Midbrain (tissue), 1 donor: Measurements from ENCODE around the gene ARL6.
"Not testable (repeated sequence)": the region's sequence is repeated elsewhere in the genome, so short reads cannot be mapped to it uniquely, and the experiment has no call there.

Source experiments
- DNase-seq: peaks from one replicate; lab custom pipeline; 2025; lab: John Stamatoyannopoulos, UW

Gene ARL6

GRCh38 chr3:97821774-97822358 is 57.3 kb downstream of the ARL6 start, which contains the start of gene CRYBG3:
CRYBG3 (plus strand) TSS chr3:97822011; CDS start chr3:97822207, 196 bp downstream.
- peak; percentile 83 for DNase-seq

DNA sequence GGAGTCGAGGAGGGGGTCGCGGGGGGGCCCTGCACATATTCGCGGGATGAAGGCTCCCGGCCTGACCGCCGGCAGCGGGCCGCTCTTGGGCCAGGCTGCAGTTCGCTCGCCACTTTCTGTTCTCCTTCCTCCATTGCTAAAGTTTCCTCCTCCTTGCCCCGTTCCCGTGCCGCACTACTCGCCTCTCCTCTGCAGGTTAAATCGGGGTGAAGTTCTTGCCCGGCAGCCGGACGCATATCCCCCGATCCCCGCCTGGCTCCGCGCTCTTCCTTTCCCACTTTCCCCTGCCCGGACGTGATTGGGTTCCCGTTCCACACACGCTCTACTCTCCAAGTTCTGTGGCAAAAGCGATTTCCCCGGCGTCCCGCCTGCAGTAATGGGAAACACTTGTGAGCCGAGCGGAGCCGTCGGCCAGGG is 57.8 kb downstream of the ARL6 start:
- DNase-seq: peak; percentile 75

- peak; percentile 58 for DNase-seq
Observed at GRCh38 chr3:97823046-97824004, 58.8 kb downstream of the ARL6 start.

GRCh38 chr3:97825101-97825500 is 60.5 kb downstream of the ARL6 start:
- DNase-seq: no peak

- peak; percentile 75 for DNase-seq
Observed at GRCh38 chr3:97827741-97828471, 63.3 kb downstream of the ARL6 start.

DNA sequence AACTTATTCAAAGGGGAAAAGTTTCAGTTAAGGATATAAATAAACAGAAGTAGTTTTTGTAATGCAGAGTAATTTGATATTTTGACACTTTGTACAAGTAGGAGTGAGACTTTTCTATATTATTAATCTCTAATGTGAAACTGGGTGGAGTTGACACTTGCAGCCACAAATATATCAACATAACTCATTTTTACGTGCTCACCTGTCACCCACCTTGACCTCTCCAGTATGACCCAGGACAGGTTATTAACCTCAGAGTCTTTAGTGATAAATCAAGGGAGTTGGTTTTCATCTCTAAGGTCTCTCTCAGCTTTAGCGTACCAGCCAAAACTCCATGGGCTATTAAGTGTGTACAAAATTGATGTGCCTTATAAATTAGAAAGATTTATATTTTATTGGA is 64.6 kb downstream of the ARL6 start:
- no peak for DNase-seq

GRCh38 chr3:97830638-97831037 is 66.1 kb downstream of the ARL6 start:
- DNase-seq: no peak

DNA sequence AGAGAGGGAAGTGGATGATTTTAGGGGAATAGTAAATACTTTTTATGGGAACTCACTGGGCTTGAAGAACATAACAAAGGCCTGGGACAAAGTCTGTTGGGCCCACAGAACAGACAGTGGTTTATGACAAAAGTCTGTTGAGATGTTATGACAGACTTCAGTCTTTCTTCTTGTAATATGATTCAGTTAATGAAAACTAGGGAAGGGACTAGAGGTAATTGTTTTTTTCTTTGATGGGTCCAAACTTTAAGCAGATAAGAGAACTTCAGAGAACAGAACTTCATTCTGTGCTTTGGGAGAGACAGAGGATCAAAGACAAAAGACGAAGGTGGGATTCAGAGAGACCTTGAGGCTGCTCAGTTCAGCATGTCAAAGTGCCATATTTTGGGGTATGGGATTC is 66.6 kb downstream of the ARL6 start:
- no peak for DNase-seq

DNA sequence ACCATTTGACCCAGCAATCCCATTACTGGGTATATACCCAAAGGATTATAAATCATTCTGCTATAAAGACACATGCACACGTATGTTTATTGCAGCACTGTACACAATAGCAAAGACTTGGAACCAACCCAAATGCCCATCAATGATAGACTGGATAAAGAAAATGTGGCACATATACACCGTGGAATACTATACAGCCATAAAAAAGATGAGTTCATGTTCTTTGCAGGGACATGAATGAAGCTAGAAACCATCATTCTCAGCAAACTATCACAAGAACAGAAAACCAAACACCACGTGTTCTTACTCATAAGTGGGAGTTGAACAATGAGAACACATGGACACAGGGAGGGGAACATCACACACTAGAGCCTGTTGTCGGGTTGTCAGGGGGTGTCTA is 68.6 kb downstream of the ARL6 start:
- not testable (repeated sequence) for DNase-seq

DNA sequence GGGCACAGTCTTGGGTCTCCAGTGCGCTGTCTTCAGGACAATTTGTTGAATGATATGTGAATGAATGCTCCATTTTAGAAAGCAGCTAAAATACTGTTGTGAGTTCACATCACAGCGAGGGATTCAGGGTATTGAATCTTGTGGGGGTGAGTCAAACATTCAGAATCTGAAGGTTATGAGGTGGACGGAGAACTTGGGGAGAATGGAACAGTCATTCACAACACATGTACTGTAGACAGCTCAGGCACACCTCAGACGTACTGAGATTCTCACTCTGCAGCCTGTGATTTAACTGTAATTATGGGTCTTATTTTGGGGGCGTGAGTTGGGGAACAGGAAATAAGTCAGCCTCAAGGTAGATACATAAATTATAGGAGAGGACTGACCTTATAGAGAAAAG is 71.2 kb downstream of the ARL6 start:
- no peak for DNase-seq

- DNase-seq: no peak
Observed at GRCh38 chr3:97838393-97838792, 73.8 kb downstream of the ARL6 start.

DNA sequence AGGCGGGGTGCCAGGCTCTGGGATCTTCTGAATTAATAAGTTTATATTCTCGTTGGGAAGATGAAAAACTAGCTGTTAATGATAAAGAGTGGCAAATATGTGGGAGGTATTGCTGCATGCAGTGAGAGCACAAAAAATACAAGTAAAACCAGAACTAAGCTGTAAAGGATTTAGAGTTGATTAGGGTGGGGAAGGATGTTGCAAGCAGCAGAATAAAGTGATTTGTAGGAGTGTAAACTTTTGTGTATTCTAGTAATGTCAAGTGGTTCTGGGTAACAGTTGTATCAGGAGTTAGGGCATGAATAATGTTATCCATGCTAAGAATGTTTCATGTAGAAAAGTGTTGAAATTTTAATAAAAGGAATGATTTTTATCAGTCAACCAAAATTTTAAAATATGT is 75.4 kb downstream of the ARL6 start:
- DNase-seq: no peak

GRCh38 chr3:97841304-97841703 is 76.7 kb downstream of the ARL6 start:
- DNase-seq: no peak

GRCh38 chr3:97841956-97842355 is 77.4 kb downstream of the ARL6 start:
- no peak for DNase-seq

DNA sequence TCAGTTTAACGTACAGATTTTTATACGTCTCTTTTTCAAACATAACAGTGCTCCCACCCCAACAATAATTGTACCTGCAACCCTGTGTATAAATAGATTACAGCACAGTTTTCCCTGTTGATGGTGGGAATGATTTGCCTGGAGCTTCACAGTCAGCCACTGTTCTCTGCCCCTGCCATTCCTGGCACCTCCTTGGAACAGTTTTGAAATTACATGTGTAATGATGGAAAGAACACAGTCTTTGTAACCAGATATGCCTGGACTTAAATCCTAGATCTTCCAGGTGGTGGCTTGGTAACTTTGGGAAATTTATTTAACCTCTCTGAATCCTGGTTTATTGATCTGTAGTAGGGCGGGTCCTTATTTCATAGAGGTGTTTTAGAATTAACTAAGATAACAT is 84.2 kb downstream of the ARL6 start:
- DNase-seq: no peak
